Femur (tissue), 1 donor: ENCODE data around the gene ZP2.
"Not testable (repeated sequence)": the region's sequence is repeated elsewhere in the genome, so short reads cannot be mapped to it uniquely, and the experiment has no call there.

Experiments
- DNase-seq: peaks from one replicate; pipeline ENCODE4 v3.0.0-alpha.2; 2017

Gene ZP2

GRCh38 chr16:21214086-21214485, 2.7 kb upstream of the ZP2 start:
- DNase-seq = no peak

GRCh38 chr16:21208446-21209230, 2.7 kb downstream of the ZP2 start:
- no peak for DNase-seq

- no peak for DNase-seq
Measured at GRCh38 chr16:21206550-21206949, 4.8 kb downstream of the ZP2 start.

DNA sequence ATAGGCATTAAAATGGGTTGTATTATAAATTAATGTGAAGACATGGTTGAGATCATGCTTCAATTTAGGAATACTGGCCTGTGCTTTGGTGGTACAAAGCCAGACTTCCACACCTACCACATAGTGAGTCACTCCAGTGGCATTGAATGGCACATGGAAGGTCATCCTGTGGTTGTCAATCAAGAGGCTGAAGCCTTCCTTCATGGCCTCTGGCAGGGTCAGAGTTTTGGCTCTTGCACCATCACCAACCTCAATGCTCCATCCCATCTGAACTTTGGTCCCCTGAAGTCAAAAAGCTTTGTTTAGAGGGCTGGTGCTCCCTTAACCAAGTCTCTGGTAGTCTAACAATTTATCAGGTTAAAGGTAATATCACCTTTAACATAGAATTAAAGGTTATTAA, 6.1 kb downstream of the ZP2 start:
- no peak for DNase-seq

DNA sequence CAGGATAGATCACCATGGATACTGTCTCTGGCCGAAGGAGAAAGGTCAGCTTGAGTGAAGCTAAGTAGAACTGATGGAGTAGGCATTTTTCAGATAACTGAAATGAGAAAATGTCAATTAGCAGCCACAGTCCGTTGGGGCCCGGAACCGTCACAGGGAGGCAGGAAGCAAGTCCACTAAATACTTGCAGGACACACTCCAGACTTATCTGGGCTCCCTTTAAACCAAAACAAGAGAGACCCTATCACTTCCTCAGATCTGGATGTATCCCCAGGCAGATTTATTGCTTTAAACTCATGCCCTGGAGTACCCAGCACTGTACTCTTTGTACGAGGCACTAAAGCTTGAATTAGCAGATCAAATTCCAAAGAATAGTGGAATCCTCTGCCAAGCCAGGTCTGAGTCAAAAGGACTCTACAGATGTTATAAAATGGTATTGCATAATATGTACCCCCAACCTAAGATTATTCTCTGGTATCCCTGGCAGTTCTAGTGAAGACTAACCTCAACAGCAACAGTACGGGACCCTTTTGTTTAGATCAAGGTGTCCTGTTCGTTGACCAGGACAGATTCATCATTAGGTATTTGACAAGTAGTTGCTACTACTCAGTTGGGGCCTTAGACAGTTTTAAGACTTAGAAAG, 8.1 kb downstream of the ZP2 start:
- DNase-seq = no peak

DNA sequence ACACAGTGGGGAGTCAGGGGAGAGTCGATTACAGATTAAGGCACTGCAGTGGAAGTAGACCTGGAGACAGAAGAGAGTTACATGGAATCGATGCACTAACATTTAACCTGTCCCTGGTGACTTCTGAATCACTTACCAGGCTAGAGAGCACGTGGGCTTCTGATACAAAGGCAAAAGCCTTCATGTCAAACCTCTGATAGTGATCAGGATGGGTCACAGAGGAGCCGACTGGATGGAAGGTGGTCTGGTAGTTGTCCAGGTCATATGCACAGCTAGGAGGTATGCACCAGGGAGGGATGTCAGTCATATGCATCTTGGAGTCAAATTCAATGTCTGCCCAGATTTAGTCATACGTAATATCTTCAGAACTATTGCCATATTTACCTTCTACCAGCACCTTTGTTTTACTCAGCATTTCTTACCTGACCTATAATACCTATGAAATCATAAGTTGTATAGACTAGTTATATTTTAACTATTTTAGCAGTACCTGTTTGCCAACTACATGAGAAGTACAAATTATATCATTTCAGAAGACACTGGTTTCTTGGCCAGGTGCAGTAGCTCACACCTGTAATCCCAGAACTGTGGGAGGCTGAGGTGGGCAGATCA, 11.7 kb downstream of the ZP2 start:
- DNase-seq = no peak

- DNase-seq = no peak
Measured at GRCh38 chr16:21197621-21198020, 13.8 kb downstream of the ZP2 start.

DNA sequence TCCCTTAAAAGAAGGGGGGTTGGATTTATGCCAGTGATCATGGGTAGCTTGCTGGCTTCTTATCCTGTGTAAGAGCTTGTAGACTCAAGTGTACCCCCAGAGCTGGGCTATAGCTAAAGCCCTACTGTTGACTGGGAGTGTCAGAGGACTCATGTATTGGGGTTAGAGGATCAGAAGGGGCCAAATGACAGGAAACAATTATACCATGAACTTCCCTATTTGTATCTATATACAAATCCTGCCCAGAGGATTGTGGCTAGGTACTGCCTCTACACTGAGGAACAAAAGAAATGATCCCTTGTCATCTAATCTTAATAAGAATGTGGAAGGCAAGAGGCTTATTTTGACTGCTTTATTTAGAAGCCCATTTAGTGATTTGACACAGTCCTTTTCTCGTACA, 14.3 kb downstream of the ZP2 start:
- DNase-seq = no peak

- not testable (repeated sequence) for DNase-seq
Measured at GRCh38 chr16:21195330-21195729, 16.0 kb downstream of the ZP2 start.

- peak; percentile 25 for DNase-seq
Measured at GRCh38 chr16:21194771-21195301, 16.5 kb downstream of the ZP2 start.

- DNase-seq = no peak
Measured at GRCh38 chr16:21192991-21193390, 18.4 kb downstream of the ZP2 start.

DNA sequence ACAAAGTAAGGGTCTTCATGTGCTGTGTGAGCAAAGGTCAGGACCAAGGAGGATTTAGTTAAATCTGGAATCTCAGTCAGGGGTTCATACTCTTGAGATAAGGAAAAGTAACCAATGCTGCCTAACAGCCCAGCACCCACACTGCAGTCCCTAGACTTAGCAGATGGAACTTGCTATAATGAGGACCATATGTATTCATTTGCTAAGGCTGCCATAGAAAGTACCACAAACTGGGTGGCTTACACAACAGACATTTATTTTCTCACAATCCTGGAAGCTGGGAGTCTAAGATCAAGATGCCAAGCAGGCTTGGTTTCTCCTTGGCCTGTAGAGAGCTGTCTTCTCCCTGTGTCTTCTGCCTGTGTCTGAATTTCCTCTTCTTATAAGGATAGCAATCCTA, 20.8 kb downstream of the ZP2 start:
- DNase-seq = no peak

DNA sequence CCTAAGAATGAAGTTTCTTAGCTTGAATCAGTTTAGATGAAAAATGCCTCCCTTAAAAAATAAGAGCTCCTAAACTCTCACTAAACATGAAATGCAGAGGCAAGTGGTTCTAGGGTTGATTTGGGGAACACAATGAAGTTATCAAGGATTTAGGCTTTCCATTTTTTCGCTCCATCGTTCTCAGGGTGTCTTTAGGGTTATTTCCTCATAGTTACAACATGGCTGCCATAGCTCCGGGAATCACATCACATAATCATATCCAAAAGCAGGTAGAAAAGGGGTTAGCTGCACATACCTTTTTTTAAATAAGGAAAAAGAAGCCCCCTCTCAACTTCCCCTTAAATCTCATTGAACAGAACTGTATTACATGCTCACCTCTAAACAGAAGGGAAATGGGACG, 21.4 kb downstream of the ZP2 start:
- DNase-seq = no peak

DNA sequence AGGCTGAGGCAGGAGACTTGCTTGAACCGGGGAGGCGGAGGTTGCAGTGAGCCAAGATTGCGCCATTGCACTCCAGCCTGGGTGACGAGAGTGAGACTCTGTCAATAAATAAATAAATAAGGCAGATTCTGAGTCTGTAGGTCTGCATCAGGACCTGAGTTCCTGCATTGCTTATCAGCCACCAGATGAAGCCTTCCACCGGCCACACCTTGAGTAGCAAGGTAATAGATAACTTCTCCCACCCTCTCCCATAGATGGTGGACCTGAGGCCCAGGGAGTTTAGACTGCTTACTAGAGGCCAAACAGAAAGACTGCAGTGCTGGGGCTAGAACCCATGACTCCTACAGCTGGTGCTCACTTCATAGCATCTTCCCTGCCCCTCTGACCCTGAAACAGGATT, 22.1 kb downstream of the ZP2 start:
- no peak for DNase-seq

GRCh38 chr16:21186326-21186691, 25.1 kb downstream of the ZP2 start:
- no peak for DNase-seq

DNA sequence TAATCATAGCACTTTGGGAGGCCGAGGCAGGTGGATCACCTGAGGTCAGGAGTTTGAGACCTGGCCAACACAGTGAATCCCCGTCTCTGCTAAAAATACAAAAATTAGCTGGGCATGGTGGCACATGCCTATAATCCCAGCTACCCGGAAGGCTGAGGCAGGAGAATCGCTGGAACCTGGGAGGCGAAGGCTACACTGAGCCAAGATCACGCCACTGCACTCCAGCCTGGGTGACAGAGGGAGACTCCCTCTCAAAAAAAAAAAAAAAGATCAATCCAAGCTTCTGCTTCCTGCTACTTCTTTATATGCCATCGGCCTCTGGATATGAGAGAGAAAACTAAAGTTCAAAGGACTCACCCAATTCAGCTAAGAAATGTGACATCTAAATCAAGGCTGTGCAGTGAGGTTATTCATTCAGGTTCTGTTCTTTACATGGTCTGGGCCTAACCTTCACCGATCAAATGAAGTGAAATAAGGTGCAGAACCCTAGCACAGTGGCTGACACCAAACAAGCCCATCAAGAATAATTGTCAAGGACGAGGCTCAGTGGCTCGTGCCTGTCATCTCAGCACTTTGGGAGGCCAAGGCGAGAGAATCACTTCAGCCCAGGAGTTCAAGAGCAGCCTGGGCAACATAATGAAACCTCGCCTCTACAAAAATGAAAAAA, 25.6 kb downstream of the ZP2 start:
- DNase-seq = no peak

DNA sequence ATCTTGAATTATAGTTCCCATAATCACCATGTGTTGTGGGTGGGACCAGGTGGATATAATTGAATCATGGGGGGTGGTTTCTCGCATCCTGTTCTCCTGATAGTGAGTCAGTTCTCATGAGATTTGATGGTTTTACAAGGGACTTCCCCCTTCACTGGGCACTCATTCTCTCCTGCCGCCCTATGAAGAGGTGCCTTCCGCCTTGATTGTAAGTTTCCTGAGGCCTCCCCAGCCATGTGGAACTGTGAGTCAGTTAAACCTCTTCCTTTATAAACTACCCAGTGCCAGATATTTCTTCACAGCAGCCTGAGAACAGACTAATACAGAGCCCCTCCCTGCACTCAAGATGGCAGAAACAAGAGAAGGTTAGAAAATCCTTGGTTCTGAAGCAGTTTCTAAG, 26.5 kb downstream of the ZP2 start:
- DNase-seq = no peak

GRCh38 chr16:21183995-21184394, 27.4 kb downstream of the ZP2 start:
- no peak for DNase-seq

GRCh38 chr16:21179983-21180365, 31.4 kb downstream of the ZP2 start:
- no peak for DNase-seq

GRCh38 chr16:21179126-21179982, 32.0 kb downstream of the ZP2 start:
- DNase-seq = no peak

DNA sequence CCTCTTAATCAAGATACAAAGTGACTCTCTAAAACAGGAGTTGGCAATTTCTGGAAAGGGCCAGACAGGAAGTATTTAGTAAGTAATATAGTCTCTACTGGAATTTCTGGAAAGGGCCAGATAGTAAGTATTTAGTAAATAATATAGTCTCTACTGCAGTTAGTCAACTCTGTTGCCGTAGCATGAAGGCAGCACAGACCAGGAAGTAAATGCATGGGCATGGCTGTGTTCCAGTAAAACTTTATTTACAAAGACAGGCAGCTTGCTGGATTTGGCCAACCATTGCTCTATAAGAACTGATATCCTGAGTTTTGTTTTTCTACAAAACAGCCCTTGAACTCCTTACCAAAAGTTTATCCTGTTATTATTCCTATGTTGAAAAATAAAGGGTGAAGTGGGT, 36.0 kb downstream of the ZP2 start:
- no peak for DNase-seq

- DNase-seq = no peak
Measured at GRCh38 chr16:21172650-21173049, 38.7 kb downstream of the ZP2 start.

DNA sequence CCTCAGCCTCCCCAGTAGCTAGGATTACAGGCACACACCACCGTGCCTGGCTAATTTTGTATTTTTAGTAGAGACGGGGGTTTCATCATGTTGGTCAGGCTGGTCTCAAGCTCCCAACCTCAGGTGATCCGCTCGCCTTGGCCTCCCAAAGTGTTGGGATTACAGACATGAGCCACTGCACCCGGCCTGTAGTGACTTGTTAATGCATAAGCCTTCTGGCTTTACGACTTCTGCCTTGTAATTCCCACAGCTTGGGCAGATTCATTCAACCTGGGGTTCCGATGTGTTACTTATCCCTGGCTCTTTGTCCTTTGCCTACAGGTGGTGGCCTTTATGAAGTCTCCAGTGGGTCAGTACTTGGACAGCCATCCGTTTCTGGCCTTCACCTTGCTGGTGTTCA, 41.3 kb downstream of the ZP2 start:
- not testable (repeated sequence) for DNase-seq
